ENCODE measurements around the gene CDK9. TPM values are rescaled to one million over a fixed set of nuclear protein-coding genes. Genes with fewer than 3 reads are reported as not detected.

The CDK9 gene
- total RNA-seq, 4 donors from 2014 or later = 54.4 to 79.6 (median 71.7) TPM

GRCh38 chr9:127771570-127772189 is 14.2 kb upstream of the CDK9 start:
- no peaks in the 10 kb centered on the region for H3K9me3 ChIP-seq
- intact Hi-C loops (cut with DNase I) = no loop called here
- no peak for DNase-seq (ENCODE audit: extremely low spot score)
- peaks cover 21 to 43% (median 31%) of the 10 kb centered on the region in 4 donors for H3K4me1 ChIP-seq
- peaks cover 0 to 2% (median 0%) of the 10 kb centered on the region in 4 donors for H3K27me3 ChIP-seq
- peak overlapping the region; percentile 40 to 75 (median 59) for H3K27ac ChIP-seq (replicated peaks in 1 of 4)
- H3K4me3 ChIP-seq = peak overlapping the region; percentile 53 to 70 (median 58)
- TF ChIP-seq POLR2A (IDR thresholded peaks at IDR 0.05; ENCODE audit: low read depth) (no peak), CTCF (IDR thresholded peaks at IDR 0.05) (peak in 1 of 3 experiments; percentile 0), EP300 (IDR thresholded peaks at IDR 0.05) (no peak), POLR2AphosphoS5 (IDR thresholded peaks at IDR 0.05) (peak in 1 of 2 donors; percentile 1)
- peaks cover 0 to 3% (median 0%) of the 10 kb centered on the region in 4 donors for H3K36me3 ChIP-seq
- 9% methylated on average over 8 of the region's 19 CpGs for WGBS

- WGBS = 93% methylated on average over 5 of the region's 5 CpGs
Measured at GRCh38 chr9:127772603-127773002, 13.2 kb upstream of the CDK9 start.

GRCh38 chr9:127773272-127773671 is 12.6 kb upstream of the CDK9 start:
- WGBS = 90% methylated on average over 3 of the region's 3 CpGs
- peaks cover 11 to 29% (median 20%) of the 10 kb centered on the region in 4 donors for H3K4me1 ChIP-seq
- DNase-seq (ENCODE audit: extremely low spot score) = no peak
- H3K36me3 ChIP-seq = no peaks in the 10 kb centered on the region
- H3K27ac ChIP-seq (replicated peaks in 1 of 4) = no peak overlapping the region
- H3K4me3 ChIP-seq = no peak overlapping the region
- TF ChIP-seq EP300 (IDR thresholded peaks at IDR 0.05) (no peak), POLR2A (IDR thresholded peaks at IDR 0.05; ENCODE audit: low read depth) (no peak), CTCF (IDR thresholded peaks at IDR 0.05) (no peak), POLR2AphosphoS5 (IDR thresholded peaks at IDR 0.05) (no peak)
- H3K9me3 ChIP-seq = no peaks in the 10 kb centered on the region
- intact Hi-C loops (cut with DNase I) = no loop called here
- H3K27me3 ChIP-seq = no peaks in the 10 kb centered on the region

More at GRCh38 chr9:127772603-127773002, 13.2 kb upstream of the CDK9 start:
- H3K4me3 ChIP-seq = no peak overlapping the region
- peaks cover 12 to 36% (median 23%) of the 10 kb centered on the region in 4 donors for H3K4me1 ChIP-seq
- no peak for DNase-seq (ENCODE audit: extremely low spot score)
- H3K27me3 ChIP-seq = no peaks in the 10 kb centered on the region
- no peaks in the 10 kb centered on the region for H3K9me3 ChIP-seq
- intact Hi-C loops (cut with DNase I) = no loop called here
- TF ChIP-seq EP300 (IDR thresholded peaks at IDR 0.05) = no peak
- TF ChIP-seq POLR2AphosphoS5 (IDR thresholded peaks at IDR 0.05) = no peak
- TF ChIP-seq POLR2A (IDR thresholded peaks at IDR 0.05; ENCODE audit: low read depth) = no peak
- TF ChIP-seq CTCF (IDR thresholded peaks at IDR 0.05) = no peak
- H3K27ac ChIP-seq (replicated peaks in 1 of 4) = no peak overlapping the region
- H3K36me3 ChIP-seq = no peaks in the 10 kb centered on the region

- Histone ChIP-seq H3K4me1 (peaks cover 17 to 29% (median 22%) of the 10 kb centered on the region in 4 donors), H3K4me3 (no peak overlapping the region), H3K27ac (replicated peaks in 1 of 4) (no peak overlapping the region), H3K27me3 (no peaks in the 10 kb centered on the region), H3K9me3 (no peaks in the 10 kb centered on the region), H3K36me3 (no peaks in the 10 kb centered on the region)
- intact Hi-C loops (cut with DNase I) = no loop called here
- no peak for TF ChIP-seq POLR2AphosphoS5 (IDR thresholded peaks at IDR 0.05)
- no peak for TF ChIP-seq EP300 (IDR thresholded peaks at IDR 0.05)
- TF ChIP-seq CTCF (IDR thresholded peaks at IDR 0.05) = no peak
- no peak for TF ChIP-seq POLR2A (IDR thresholded peaks at IDR 0.05; ENCODE audit: low read depth)
- 92% methylated on average over 5 of the region's 10 CpGs for WGBS
- DNase-seq (ENCODE audit: extremely low spot score) = no peak
Measured at GRCh38 chr9:127773981-127774380, 11.9 kb upstream of the CDK9 start.

All from esophagus muscularis mucosa (tissue), 4 donors.